Suprapubic skin (tissue), 3 donors: Measurements from ENCODE around the gene MIPEP.

Experiments
- EP300 ChIP-seq: sonication (generic); formaldehyde crosslinking; IDR thresholded peaks from one replicate; pipeline ENCODE4 v1.6.1; 2017; ENCODE audit warnings: antibody characterized with exemption
- TF ChIP-seq, protein P1 (sequence below), 2 donors: fragments of 200-600 bp in 1 of 2; fragments of 450-650 bp in 1 of 2; sonication (generic) in 1 of 2; IDR thresholded peaks; one replicate each; pipeline ENCODE4 v1.5.1; 2016 to 2019; ENCODE audit warnings: antibody characterized with exemption in 2 of 2, mild to moderate bottlenecking in 1 of 2, moderate library complexity in 1 of 2

DNA sequence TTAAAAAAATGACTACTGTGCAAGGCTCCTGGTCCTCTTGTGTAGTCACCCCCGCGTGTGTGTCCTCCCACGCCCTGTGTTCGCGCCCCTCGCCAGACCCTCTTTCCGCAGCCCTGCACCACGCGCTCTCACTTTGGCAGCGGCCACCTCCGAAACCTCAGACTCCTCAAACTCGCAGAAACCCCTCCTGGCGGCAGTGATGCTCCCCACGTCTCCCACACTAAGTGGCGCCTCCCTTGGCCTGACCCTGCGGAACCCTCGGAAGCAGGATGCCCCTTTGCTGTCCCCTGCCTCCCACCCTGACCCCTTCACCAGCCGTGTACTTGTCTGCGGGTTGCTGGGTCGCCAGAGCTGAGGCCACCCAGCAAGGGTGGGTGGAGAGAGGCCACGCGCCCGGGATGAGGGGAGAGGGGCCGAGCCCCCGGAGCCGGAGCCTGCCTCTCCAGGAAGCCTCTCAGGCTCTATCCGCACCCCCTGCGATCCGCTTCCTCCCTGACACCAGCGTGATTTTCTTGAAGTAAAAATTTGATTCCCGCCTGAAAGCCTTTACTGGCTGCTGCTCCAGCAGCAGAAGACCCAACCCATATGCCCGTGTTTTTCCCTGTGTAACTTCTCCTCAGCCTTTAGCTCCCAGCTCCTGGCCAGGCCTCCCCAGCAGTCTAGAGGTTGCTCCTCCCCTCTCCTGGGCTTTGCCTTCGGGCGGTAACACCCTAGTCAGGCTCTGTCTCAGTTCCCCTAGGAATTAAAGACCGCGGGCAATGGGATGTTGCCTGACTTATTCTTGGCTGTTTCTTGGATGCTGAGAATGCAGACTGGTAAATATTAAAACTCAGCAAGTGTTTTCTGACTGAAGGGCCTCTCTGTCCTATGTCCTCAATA is 55.2 kb downstream of the MIPEP start:
- TF ChIP-seq, protein P1, sequence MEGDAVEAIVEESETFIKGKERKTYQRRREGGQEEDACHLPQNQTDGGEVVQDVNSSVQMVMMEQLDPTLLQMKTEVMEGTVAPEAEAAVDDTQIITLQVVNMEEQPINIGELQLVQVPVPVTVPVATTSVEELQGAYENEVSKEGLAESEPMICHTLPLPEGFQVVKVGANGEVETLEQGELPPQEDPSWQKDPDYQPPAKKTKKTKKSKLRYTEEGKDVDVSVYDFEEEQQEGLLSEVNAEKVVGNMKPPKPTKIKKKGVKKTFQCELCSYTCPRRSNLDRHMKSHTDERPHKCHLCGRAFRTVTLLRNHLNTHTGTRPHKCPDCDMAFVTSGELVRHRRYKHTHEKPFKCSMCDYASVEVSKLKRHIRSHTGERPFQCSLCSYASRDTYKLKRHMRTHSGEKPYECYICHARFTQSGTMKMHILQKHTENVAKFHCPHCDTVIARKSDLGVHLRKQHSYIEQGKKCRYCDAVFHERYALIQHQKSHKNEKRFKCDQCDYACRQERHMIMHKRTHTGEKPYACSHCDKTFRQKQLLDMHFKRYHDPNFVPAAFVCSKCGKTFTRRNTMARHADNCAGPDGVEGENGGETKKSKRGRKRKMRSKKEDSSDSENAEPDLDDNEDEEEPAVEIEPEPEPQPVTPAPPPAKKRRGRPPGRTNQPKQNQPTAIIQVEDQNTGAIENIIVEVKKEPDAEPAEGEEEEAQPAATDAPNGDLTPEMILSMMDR (IDR thresholded peaks at IDR 0.05): no peak
- TF ChIP-seq EP300: no peak
